ENCODE results near the gene CHP1. TPM values are rescaled to one million over a fixed set of nuclear protein-coding genes. Genes with fewer than 3 reads are reported as not detected.
"Not testable (repeated sequence)": the region's sequence is repeated elsewhere in the genome, so short reads cannot be mapped to it uniquely, and the experiment has no call there.

Gene CHP1
- total RNA-seq, 1 donor from 2014 or later: 133 TPM

DNA sequence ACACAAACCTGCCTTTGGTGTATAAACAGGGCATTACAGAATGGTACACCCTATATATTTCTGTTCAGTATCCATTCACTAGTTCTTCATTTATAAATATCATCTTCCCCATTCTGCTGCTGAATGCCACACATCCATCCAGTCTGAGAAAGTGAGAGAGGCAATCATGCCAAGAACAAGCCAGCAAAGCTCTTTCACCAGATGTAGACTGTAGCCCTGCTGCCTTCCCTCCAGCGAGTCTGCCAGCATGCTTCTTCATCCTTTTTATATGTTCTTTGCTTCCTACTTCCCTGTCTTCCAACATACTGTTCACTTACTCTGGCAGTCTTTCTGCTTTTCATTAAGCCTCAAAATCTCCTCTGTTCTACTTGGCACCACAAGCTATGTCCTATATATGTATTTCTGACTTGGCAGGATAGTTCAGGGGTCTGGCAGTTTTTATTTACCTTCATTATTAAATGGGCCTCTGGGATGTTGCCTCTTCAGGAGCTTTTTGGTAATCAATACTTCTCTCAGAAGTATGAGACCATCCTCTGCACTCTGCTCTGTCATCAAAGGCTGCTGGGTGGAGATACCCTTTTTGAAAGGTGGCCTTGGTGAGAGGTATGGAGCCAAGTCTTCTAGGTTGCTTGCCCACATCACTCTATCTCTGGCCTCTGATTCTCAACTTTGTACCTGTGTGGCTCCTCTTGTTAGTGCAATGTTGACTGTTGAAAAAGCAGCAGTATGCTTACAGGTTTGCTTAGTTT, 48.6 kb downstream of the CHP1 start:
- no peak overlapping the region for H3K27ac Mint-ChIP-seq
- no peak for DNase-seq (ENCODE audit: low spot score)
- Histone ChIP-seq H3K9ac (no peak overlapping the region), H3K4me2 (no peak overlapping the region), H3K27me3 (no peaks in the 10 kb centered on the region), H2AFZ (replicated peaks) (no peak overlapping the region), H3K79me2 (ENCODE audit: low read depth) (peaks cover 9% of the 10 kb centered on the region), H4K20me1 (ENCODE audit: low read depth) (peaks cover 3% of the 10 kb centered on the region), H3K4me3 (no peak overlapping the region), H3K36me3 (no peaks in the 10 kb centered on the region), H3K27ac (no peak overlapping the region), H3F3A (ENCODE audit: low read depth) (peaks cover 6% of the 10 kb centered on the region), H3K4me1 (no peaks in the 10 kb centered on the region), H3K9me3 (ENCODE audit: low read depth) (no peaks in the 10 kb centered on the region)
- H3K4me3 Mint-ChIP-seq: no peak overlapping the region
- no peaks in the 10 kb centered on the region for H3K9me3 Mint-ChIP-seq
- TF ChIP-seq EZH2 (IDR thresholded peaks at IDR 0.05): no peak
- TF ChIP-seq CTCF (IDR thresholded peaks at IDR 0.05): no peak
- TF ChIP-seq EZH2phosphoT487 (IDR thresholded peaks at IDR 0.05): no peak
- peaks cover 4% of the 10 kb centered on the region for H3K36me3 Mint-ChIP-seq
- H3K4me1 Mint-ChIP-seq: peaks cover 17% of the 10 kb centered on the region
- H3K27me3 Mint-ChIP-seq (ENCODE audit: insufficient read depth, low read depth): no peaks in the 10 kb centered on the region

GRCh38 chr15:41281236-41281635, 50.2 kb downstream of the CHP1 start:
- H3K36me3 ChIP-seq: peaks cover 10% of the 10 kb centered on the region
- TF ChIP-seq EZH2 (IDR thresholded peaks at IDR 0.05) (no peak), CTCF (IDR thresholded peaks at IDR 0.05) (no peak), EZH2phosphoT487 (IDR thresholded peaks at IDR 0.05) (no peak)

DNA sequence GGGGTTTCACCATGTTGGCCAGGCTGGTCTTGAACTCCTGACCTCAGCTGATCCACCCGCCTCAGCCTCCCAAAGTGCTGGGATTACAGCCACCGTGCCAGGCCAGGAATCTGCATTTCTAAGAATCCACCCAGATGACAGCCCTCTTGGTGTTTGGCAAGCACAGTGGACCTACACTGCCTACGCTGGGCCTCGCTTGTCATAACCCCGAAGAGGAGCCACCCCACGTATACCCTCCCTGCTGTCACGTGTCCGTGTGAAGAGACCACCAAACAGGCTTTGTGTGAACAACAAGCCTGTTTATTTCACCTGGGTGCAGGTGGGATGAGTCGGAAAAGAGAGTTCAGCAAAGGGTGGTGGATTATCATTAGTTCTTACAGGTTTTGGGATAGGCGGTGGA, 51.4 kb downstream of the CHP1 start:
- H3K4me1 Mint-ChIP-seq: peaks cover 32% of the 10 kb centered on the region
- not testable (repeated sequence) for H3K4me1 ChIP-seq; DNase-seq (ENCODE audit: low spot score); H3K27me3 ChIP-seq; H3K9me3 ChIP-seq (ENCODE audit: low read depth); H3K4me3 ChIP-seq; H2AFZ ChIP-seq (replicated peaks); H3K27ac ChIP-seq; H3F3A ChIP-seq (ENCODE audit: low read depth); H3K9ac ChIP-seq; H3K4me2 ChIP-seq; H4K20me1 ChIP-seq (ENCODE audit: low read depth); H3K9me3 Mint-ChIP-seq; H3K27me3 Mint-ChIP-seq (ENCODE audit: insufficient read depth, low read depth)
- H3K36me3 Mint-ChIP-seq: peaks cover 24% of the 10 kb centered on the region
- peak overlapping the region; percentile 97 for H3K27ac Mint-ChIP-seq
- Histone ChIP-seq H3K36me3 (peaks cover 22% of the 10 kb centered on the region), H3K79me2 (ENCODE audit: low read depth) (peaks cover 36% of the 10 kb centered on the region)
- peak overlapping the region; percentile 100 for H3K4me3 Mint-ChIP-seq

More at GRCh38 chr15:41281236-41281635, 50.2 kb downstream of the CHP1 start:
- peaks cover 15% of the 10 kb centered on the region for H3K36me3 Mint-ChIP-seq
- H3K4me3 Mint-ChIP-seq: no peak overlapping the region
- Histone ChIP-seq H3K27me3 (no peaks in the 10 kb centered on the region), H3K9me3 (ENCODE audit: low read depth) (no peaks in the 10 kb centered on the region), H3K9ac (no peak overlapping the region), H3F3A (ENCODE audit: low read depth) (peaks cover 6% of the 10 kb centered on the region), H3K4me2 (no peak overlapping the region), H4K20me1 (ENCODE audit: low read depth) (peaks cover 10% of the 10 kb centered on the region), H2AFZ (replicated peaks) (no peak overlapping the region), H3K79me2 (ENCODE audit: low read depth) (peaks cover 24% of the 10 kb centered on the region), H3K4me3 (no peak overlapping the region), H3K4me1 (peaks cover 5% of the 10 kb centered on the region), H3K27ac (no peak overlapping the region)
- no peaks in the 10 kb centered on the region for H3K27me3 Mint-ChIP-seq (ENCODE audit: insufficient read depth, low read depth)
- H3K4me1 Mint-ChIP-seq: peaks cover 30% of the 10 kb centered on the region
- no peak for DNase-seq (ENCODE audit: low spot score)
- H3K9me3 Mint-ChIP-seq: no peaks in the 10 kb centered on the region
- no peak overlapping the region for H3K27ac Mint-ChIP-seq

- H3K4me3 Mint-ChIP-seq: peak overlapping the region; percentile 100
- Histone ChIP-seq H3K4me3 (peak overlapping the region; percentile 85), H2AFZ (replicated peaks) (peak overlapping the region; percentile 64), H4K20me1 (ENCODE audit: low read depth) (peaks cover 12% of the 10 kb centered on the region), H3K9ac (peak overlapping the region; percentile 0), H3K4me2 (peak overlapping the region; percentile 91), H3K79me2 (ENCODE audit: low read depth) (peaks cover 43% of the 10 kb centered on the region), H3K27ac (peak overlapping the region; percentile 0), H3K36me3 (peaks cover 22% of the 10 kb centered on the region)
- not testable (repeated sequence) for H3K27me3 ChIP-seq; H3K9me3 ChIP-seq (ENCODE audit: low read depth); H3K4me1 ChIP-seq; H3K9me3 Mint-ChIP-seq; H3F3A ChIP-seq (ENCODE audit: low read depth); H3K27me3 Mint-ChIP-seq (ENCODE audit: insufficient read depth, low read depth); DNase-seq (ENCODE audit: low spot score)
- H3K27ac Mint-ChIP-seq: peak overlapping the region; percentile 97
- peaks cover 33% of the 10 kb centered on the region for H3K4me1 Mint-ChIP-seq
- H3K36me3 Mint-ChIP-seq: peaks cover 26% of the 10 kb centered on the region
Observed at GRCh38 chr15:41282980-41283652, 52.0 kb downstream of the CHP1 start.

Measured in neural progenitor cell (in vitro differentiated cells).